ENCODE measurements around the gene NBAS. TPM values are rescaled to one million over a fixed set of nuclear protein-coding genes. Genes with fewer than 3 reads are reported as not detected.

NBAS gene
- total and polyA plus RNA-seq, 12 donors = 26.4 to 79.1 (median 56.3) TPM

DNA sequence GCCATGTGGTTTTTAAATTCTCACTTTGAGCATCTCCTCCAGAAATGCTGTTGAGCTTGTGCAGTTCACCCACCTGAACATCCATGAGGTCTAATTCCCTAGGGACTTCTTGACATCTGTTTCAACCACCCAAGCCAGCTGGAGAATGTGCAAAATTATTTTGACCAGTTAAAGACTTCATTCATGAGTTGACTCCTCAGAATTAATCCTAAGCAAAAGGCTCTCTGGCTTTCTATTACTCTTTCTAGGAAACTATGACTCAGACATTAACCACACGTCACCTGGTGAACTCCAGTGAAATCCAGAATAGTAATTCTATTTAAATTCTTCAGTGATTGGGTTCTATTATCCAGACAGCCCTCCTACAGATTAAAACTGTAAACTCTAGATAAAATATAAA lies 247.5 kb downstream of the NBAS start:
- DNase-seq = no peak
- no peak for ATAC-seq
- Histone ChIP-seq H3K27ac (no peak overlapping the region), H3K9me3 (peaks cover 0 to 11% (median 0%) of the 10 kb centered on the region in 11 donors), H3K27me3 (no peaks in the 10 kb centered on the region), H3K36me3 (peaks cover 0 to 28% (median 0%) of the 10 kb centered on the region in 9 donors), H3K4me3 (no peak overlapping the region), H3K4me1 (peaks cover 0 to 5% (median 0%) of the 10 kb centered on the region in 9 donors)
- intact Hi-C loops (cut with DNase I) = no loop called here
- TF ChIP-seq, protein P1, sequence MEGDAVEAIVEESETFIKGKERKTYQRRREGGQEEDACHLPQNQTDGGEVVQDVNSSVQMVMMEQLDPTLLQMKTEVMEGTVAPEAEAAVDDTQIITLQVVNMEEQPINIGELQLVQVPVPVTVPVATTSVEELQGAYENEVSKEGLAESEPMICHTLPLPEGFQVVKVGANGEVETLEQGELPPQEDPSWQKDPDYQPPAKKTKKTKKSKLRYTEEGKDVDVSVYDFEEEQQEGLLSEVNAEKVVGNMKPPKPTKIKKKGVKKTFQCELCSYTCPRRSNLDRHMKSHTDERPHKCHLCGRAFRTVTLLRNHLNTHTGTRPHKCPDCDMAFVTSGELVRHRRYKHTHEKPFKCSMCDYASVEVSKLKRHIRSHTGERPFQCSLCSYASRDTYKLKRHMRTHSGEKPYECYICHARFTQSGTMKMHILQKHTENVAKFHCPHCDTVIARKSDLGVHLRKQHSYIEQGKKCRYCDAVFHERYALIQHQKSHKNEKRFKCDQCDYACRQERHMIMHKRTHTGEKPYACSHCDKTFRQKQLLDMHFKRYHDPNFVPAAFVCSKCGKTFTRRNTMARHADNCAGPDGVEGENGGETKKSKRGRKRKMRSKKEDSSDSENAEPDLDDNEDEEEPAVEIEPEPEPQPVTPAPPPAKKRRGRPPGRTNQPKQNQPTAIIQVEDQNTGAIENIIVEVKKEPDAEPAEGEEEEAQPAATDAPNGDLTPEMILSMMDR (IDR thresholded peaks at IDR 0.05) = no peak
- 72 to 79% methylated on average over 1 of the region's 1 CpG for WGBS, 2 donors

DNA sequence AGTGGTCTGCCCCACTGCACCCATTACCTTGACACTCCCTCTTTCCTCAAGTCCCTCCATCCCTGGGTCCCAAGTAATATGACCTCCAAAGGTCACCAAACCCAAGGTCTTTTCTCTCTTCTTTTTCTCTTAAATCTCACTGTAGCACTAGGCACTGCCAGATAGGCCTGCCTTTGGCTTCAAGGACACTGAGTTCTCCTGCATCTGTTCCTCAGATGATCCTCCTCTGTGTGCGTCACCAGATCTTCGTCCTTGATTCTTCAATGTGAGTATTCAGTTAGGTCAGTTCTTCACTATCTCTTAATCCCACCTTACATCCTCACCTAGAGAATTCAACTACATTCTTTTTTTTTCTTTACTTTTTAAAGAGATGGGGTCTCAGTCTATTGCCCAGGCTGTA lies 249.2 kb downstream of the NBAS start:
- ATAC-seq (no peak), DNase-seq (no peak)
- no peaks in the 10 kb centered on the region for H3K27me3 ChIP-seq
- TF ChIP-seq, protein P1 (IDR thresholded peaks at IDR 0.05) = no peak
- intact Hi-C loops (cut with DNase I) = no loop called here
- peaks cover 0 to 5% (median 0%) of the 10 kb centered on the region in 9 donors for H3K4me1 ChIP-seq
- H3K4me3 ChIP-seq = no peak overlapping the region
- whole genome bisulfite sequencing, 2 donors = 94 to 98% methylated on average over 2 of the region's 2 CpGs
- H3K27ac ChIP-seq = no peak overlapping the region
- H3K9me3 ChIP-seq = no peaks in the 10 kb centered on the region
- H3K36me3 ChIP-seq = peaks cover 0 to 46% (median 4%) of the 10 kb centered on the region in 9 donors

GRCh38 chr2:15311201-15311907 lies 249.8 kb downstream of the NBAS start:
- 52 to 64% methylated on average over 4 of the region's 4 CpGs for WGBS, 2 donors

DNA sequence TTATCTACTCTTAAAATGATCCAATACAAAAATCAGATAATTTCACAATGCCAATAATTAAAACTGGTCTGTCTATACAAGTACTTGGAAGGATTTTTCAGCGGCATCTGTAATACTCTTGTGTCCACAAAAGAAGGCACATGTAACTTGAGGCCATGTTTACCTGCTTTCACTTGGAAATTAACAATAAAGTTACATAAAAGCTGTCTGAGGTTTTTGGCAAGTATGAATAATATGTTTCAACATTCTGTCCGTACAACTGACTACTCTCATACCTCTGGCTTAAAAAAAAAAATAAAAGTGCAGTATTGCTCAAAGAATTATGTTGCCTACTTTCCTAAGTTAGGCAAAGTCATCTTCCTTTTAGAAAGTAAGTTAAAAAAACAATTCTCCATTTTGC lies 253.6 kb downstream of the NBAS start:
- Histone ChIP-seq H3K9me3 (no peaks in the 10 kb centered on the region), H3K36me3 (peaks cover 0 to 72% (median 16%) of the 10 kb centered on the region in 9 donors), H3K27ac (no peak overlapping the region), H3K4me3 (no peak overlapping the region), H3K27me3 (no peaks in the 10 kb centered on the region), H3K4me1 (peaks cover 0 to 5% (median 0%) of the 10 kb centered on the region in 9 donors)
- DNase-seq (no peak), ATAC-seq (no peak)
- TF ChIP-seq, protein P1 (IDR thresholded peaks at IDR 0.05) = no peak
- 51 to 71% methylated on average over 2 of the region's 2 CpGs for WGBS, 2 donors
- intact Hi-C loops (cut with DNase I) = no loop called here

More at GRCh38 chr2:15311201-15311907, 249.8 kb downstream of the NBAS start:
- TF ChIP-seq, protein P1 (IDR thresholded peaks at IDR 0.05) = no peak
- no peak overlapping the region for H3K4me3 ChIP-seq
- H3K4me1 ChIP-seq = peaks cover 0 to 5% (median 0%) of the 10 kb centered on the region in 9 donors
- no peak overlapping the region for H3K27ac ChIP-seq
- peaks cover 0 to 51% (median 6%) of the 10 kb centered on the region in 9 donors for H3K36me3 ChIP-seq
- no peaks in the 10 kb centered on the region for H3K9me3 ChIP-seq
- H3K27me3 ChIP-seq = no peaks in the 10 kb centered on the region
- DNase-seq (no peak), ATAC-seq (no peak)
- intact Hi-C loops (cut with DNase I) = no loop called here

Measured in heart right ventricle (tissue), 16 donors.